Calu3 (cell line): Measurements from ENCODE around the gene PLD5. TPM values are rescaled to one million over a fixed set of nuclear protein-coding genes. Genes with fewer than 3 reads are reported as not detected.

Experiments used
- BruUV-seq: library from RNA; stranded (reverse); fragments of 400-500 nt; replicated peaks from 2 replicates; lab custom pipeline; 2021; lab: Mats Ljungman, UMichigan
- CTCF ChIA-PET: fragments of 300-600 bp; sonication (Branson Sonifier 250); formaldehyde crosslinking; loops from one replicate; lab custom pipeline; 2022; ENCODE audit warnings: antibody characterized with exemption; lab: Charles Lee
- DNase-seq: peaks from one replicate; pipeline ENCODE4 v3.0.0; 2022
- H3K27ac Mint-ChIP-seq: one replicate; pipeline ENCODE4 v1.8.0; 2022; ENCODE audit warnings: mixed read lengths; ENCODE audit not compliant: unreplicated experiment
- H3K27me3 Mint-ChIP-seq: one replicate; pipeline ENCODE4 v1.8.0; 2022; ENCODE audit warnings: mixed read lengths; ENCODE audit not compliant: unreplicated experiment
- H3K36me3 Mint-ChIP-seq: one replicate; pipeline ENCODE4 v1.8.0; 2022; ENCODE audit warnings: mild to moderate bottlenecking, moderate library complexity, mixed read lengths; ENCODE audit not compliant: insufficient read depth, unreplicated experiment
- H3K4me1 Mint-ChIP-seq: one replicate; pipeline ENCODE4 v1.8.0; 2022; ENCODE audit warnings: mild to moderate bottlenecking, low read depth, mixed read lengths; ENCODE audit not compliant: unreplicated experiment
- H3K4me3 Mint-ChIP-seq: one replicate; pipeline ENCODE4 v1.8.0; 2022; ENCODE audit warnings: mild to moderate bottlenecking, low read depth, moderate library complexity, mixed read lengths; ENCODE audit not compliant: unreplicated experiment
- H3K9me3 Mint-ChIP-seq: one replicate; pipeline ENCODE4 v1.8.0; 2022; ENCODE audit warnings: low read depth, mixed read lengths; ENCODE audit not compliant: unreplicated experiment
- intact Hi-C: fragments of 100-400 bp; cut with micrococcal nuclease; formaldehyde crosslinking; loops from one replicate; pipeline ENCODE4 v1.10.0; 2022; ENCODE audit not compliant: unreplicated experiment
- total RNA-seq: library from RNA; stranded (reverse); gene quantifications from 2 replicates; pipeline ENCODE4 v1.2.3, GENCODE V29; 2022
- TF ChIP-seq, protein P1 (sequence below): fragments of 200-600 bp; IDR thresholded peaks from one replicate; pipeline ENCODE4 v1.8.0; 2022; ENCODE audit warnings: antibody characterized with exemption; ENCODE audit not compliant: unreplicated experiment

Gene PLD5
- total RNA-seq, 1 experiment from 2014 or later, result 2.4 TPM

DNA sequence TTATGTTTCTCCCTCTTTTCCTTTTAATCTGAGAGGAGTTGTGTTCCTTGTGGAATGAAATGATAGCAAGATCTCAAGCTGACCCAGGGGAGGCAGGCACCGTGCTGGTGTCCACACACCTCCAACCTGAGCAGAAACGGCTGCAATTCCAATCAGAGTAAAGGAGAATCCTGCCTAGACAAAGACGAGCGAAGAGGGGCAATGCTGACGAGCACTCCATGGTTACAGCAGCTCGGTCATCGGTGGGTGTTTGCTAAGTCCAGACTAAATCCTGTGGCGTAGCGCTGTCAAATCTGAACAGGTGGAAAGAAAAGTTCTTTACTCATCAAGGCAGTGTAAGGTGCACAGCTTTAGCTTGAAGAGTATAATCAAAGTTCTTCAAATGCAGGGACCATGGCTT lies 74.8 kb downstream of the PLD5 start:
- H3K4me1 Mint-ChIP-seq, result no peaks in the 10 kb centered on the region
- intact Hi-C loops, result loop anchor here (10.0 kb wide), 2 partner anchors 555 to 1825 kb away; no protein-coding TSS in a partner anchor
- no peaks in the 10 kb centered on the region for H3K36me3 Mint-ChIP-seq
- H3K27ac Mint-ChIP-seq, result no peak overlapping the region
- peaks cover 2% of the 10 kb centered on the region for H3K9me3 Mint-ChIP-seq
- no peak for DNase-seq
- H3K27me3 Mint-ChIP-seq, result peaks cover 23% of the 10 kb centered on the region
- CTCF ChIA-PET, result no interaction called here
- BruUV-seq, result no TSS peak
- H3K4me3 Mint-ChIP-seq, result no peak overlapping the region
- TF ChIP-seq, protein P1, sequence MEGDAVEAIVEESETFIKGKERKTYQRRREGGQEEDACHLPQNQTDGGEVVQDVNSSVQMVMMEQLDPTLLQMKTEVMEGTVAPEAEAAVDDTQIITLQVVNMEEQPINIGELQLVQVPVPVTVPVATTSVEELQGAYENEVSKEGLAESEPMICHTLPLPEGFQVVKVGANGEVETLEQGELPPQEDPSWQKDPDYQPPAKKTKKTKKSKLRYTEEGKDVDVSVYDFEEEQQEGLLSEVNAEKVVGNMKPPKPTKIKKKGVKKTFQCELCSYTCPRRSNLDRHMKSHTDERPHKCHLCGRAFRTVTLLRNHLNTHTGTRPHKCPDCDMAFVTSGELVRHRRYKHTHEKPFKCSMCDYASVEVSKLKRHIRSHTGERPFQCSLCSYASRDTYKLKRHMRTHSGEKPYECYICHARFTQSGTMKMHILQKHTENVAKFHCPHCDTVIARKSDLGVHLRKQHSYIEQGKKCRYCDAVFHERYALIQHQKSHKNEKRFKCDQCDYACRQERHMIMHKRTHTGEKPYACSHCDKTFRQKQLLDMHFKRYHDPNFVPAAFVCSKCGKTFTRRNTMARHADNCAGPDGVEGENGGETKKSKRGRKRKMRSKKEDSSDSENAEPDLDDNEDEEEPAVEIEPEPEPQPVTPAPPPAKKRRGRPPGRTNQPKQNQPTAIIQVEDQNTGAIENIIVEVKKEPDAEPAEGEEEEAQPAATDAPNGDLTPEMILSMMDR, result no peak

DNA sequence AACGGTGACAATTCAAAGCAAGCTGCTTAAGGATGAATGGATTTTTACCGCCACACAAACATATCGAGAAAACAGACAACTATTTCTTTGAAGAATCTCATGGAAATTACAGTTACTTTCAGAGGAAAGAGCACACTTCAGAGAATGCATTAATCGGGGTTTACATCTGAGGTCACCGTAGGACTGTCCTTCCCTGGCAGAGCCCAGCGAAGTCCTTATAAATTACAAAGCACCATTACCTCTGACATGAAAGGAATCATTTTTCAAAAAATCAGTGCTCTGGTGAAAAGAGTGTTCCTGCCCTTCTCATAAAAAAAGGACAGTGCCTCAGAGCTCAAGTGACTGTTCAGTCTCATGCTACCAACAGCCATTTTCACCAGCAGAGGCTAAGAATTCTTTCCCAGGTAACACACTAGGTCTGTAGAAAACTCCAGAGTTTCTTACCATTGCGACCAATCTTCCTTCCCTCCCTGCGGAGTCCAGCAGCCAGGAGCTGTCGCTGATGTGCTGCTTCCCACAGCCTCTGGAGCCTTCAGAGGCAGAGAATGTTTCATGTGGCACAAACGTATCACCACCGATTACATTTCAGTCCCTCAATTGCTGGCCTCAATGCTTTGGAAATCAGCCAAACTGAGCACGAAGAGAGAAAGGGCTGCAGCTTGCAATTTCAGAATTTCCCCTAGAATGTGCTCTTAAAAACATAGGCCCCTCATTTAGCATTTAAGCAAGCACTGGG lies 75.4 kb downstream of the PLD5 start:
- TF ChIP-seq, protein P1, result no peak
- no peak overlapping the region for H3K4me3 Mint-ChIP-seq
- no peak for DNase-seq
- no peaks in the 10 kb centered on the region for H3K36me3 Mint-ChIP-seq
- H3K27ac Mint-ChIP-seq, result no peak overlapping the region
- H3K9me3 Mint-ChIP-seq, result peaks cover 2% of the 10 kb centered on the region
- peaks cover 23% of the 10 kb centered on the region for H3K27me3 Mint-ChIP-seq
- intact Hi-C loops, result loop anchor here (10.0 kb wide), 1 partner anchor 554 kb away; no protein-coding TSS in a partner anchor
- H3K4me1 Mint-ChIP-seq, result no peaks in the 10 kb centered on the region
- CTCF ChIA-PET, result no interaction called here
- no TSS peak for BruUV-seq

DNA sequence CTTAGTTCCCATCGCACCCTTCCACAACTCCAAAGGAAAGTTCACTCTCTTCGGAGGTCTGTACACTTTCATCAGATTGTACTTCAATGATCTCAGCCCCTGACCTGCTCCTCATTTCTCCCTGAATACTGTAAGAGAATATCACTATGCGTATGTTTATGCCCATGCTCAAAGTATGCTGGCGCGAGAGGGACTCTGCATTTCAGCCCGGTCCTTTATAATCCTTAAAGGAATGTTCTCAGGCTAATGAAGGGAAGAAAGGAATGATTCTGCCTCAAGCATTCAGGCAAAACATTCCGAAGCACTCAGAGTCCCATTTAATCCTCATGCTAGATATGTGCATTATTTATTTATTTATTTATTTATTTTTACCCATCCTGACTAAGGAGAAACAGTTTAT lies 76.8 kb downstream of the PLD5 start:
- BruUV-seq, result no TSS peak
- H3K4me1 Mint-ChIP-seq, result no peaks in the 10 kb centered on the region
- H3K9me3 Mint-ChIP-seq, result peaks cover 2% of the 10 kb centered on the region
- no peak for DNase-seq
- H3K4me3 Mint-ChIP-seq, result no peak overlapping the region
- intact Hi-C loops, result loop anchor here (10.0 kb wide), 1 partner anchor 553 kb away; no protein-coding TSS in a partner anchor
- CTCF ChIA-PET, result interaction anchor here (0.6 kb wide), 1 partner anchor 437 kb away, joined by 4 read pairs; no protein-coding TSS in a partner anchor
- no peak overlapping the region for H3K27ac Mint-ChIP-seq
- peaks cover 23% of the 10 kb centered on the region for H3K27me3 Mint-ChIP-seq
- TF ChIP-seq, protein P1, result no peak
- H3K36me3 Mint-ChIP-seq, result no peaks in the 10 kb centered on the region

DNA sequence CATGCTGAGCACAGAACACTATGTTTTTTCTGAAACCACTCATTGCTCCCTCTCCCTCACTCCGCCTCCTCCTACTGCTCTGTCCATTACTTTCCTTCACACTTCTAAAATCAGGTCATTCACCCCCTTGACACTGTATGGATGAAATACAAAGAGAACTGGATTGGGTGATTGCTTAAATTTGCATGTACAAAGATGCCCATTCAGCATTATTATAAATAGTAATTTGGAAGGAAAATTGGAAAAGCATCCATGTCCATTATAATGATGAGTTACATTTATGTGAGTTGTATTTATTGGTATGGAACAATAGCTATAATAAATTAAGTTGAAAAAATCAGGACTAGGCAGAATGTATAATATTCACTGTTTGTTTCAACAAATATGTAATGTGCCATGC lies 83.7 kb downstream of the PLD5 start:
- no TSS peak for BruUV-seq
- H3K27ac Mint-ChIP-seq, result no peak overlapping the region
- CTCF ChIA-PET, result no interaction called here

More for the DNA sequence above, 83.7 kb downstream of the PLD5 start:
- Mint-ChIP-seq H3K27me3 (no peaks in the 10 kb centered on the region), H3K4me3 (no peak overlapping the region), H3K9me3 (no peaks in the 10 kb centered on the region), H3K4me1 (no peaks in the 10 kb centered on the region), H3K36me3 (no peaks in the 10 kb centered on the region)
- TF ChIP-seq, protein P1, result no peak
- intact Hi-C loops, result loop anchor here (10.0 kb wide), 1 partner anchor 546 kb away; no protein-coding TSS in a partner anchor
- DNase-seq, result no peak
